ENCODE measurements around the gene IFNW1. TPM values are rescaled to one million over a fixed set of nuclear protein-coding genes. Genes with fewer than 3 reads are reported as not detected.

Gene IFNW1
- total and polyA plus RNA-seq, 7 experiments from 2014 or later: not detected

DNA sequence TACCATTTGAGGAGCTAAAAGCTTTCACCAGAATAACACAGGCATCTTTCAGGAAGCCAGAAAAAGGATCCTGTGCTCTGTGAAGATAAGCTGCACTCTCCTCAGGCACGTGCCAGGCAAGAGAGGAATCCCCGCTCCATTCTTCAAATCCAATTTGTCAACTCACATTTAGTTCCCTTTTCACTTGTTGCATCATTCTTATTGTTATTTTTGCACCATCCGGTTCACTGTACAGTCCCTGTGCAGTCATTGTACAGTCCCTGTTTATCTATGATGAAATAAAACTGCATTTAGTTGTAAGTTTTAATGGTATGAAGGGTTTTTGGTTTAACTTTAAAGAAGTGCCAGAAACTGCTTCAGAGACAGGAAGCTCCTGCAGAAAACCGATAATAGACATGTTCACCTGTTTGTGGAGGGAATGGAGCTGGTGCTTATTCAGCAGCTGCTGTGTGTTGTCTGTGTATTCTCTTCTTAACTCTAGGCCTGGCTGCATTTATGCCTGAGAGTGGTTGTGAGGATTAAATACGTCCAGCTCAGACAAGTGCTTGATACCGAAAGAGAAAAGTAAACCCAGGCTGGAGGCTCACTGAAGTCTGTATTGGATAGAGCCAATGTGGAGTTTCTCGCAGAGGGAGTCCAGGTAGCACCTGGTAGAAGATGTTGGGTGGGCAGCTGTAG, 22.4 kb downstream of the IFNW1 start:
- H3K36me3 ChIP-seq (ENCODE audit: control insufficient read depth in 2 of 3, insufficient read depth in 3 of 3, low read length in 3 of 3): no peaks in the 10 kb centered on the region
- no peaks in the 10 kb centered on the region for H3K9me3 ChIP-seq (ENCODE audit: control insufficient read depth in 2 of 3, low read length in 3 of 3)
- peaks cover 3 to 49% (median 12%) of the 10 kb centered on the region in 5 donors for H3K27me3 Mint-ChIP-seq
- intact Hi-C loops (cut with micrococcal nuclease): no loop called here
- ATAC-seq (peak; percentile 79), DNase-seq (no peak)
- H3K4me3 Mint-ChIP-seq: no peak overlapping the region
- H3K4me1 ChIP-seq (ENCODE audit: control insufficient read depth in 2 of 2, insufficient read depth in 2 of 2, low read length in 2 of 2): no peaks in the 10 kb centered on the region
- H3K4me1 Mint-ChIP-seq: peaks cover 0 to 4% (median 0%) of the 10 kb centered on the region in 7 donors
- ChIA-PET POLR2A (no interaction called here), CTCF (interaction anchor here (1.1 to 1.7 kb wide), 3 partner anchors 8 to 40 kb away, joined by 3 to 5 read pairs (median 3); no protein-coding TSS in a partner anchor)
- H3K4me3 ChIP-seq (ENCODE audit: low read length): no peak overlapping the region
- H3K27me3 ChIP-seq (ENCODE audit: control insufficient read depth in 2 of 2, insufficient read depth in 2 of 2, low read length in 2 of 2): no peaks in the 10 kb centered on the region
- H3K27ac Mint-ChIP-seq: no peak overlapping the region
- H3K27ac ChIP-seq (ENCODE audit: low read depth, low read length): no peak overlapping the region
- H3K9me3 Mint-ChIP-seq: no peaks in the 10 kb centered on the region
- H3K36me3 Mint-ChIP-seq: peaks cover 0 to 2% (median 0%) of the 10 kb centered on the region in 5 donors

DNA sequence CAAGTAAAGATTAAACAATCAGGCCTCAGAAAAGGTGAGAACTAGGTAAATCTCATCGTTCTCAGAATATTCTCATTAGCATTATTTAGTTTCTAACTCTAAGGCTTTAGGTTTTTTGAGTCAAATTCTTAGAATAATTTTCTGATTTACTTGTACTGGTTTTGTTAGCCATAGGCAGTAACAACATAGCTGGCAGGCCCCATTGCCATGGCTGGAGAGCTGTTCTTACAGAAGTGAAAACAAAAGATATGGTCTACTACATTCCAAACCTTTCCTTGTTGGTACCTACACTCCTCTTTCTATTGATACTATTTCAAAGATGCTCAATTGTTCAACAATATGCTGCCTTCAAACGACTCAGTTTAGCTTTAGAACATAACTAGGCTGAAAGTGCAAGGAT, 27.3 kb downstream of the IFNW1 start:
- Histone ChIP-seq H3K4me1 (ENCODE audit: control insufficient read depth in 2 of 2, insufficient read depth in 2 of 2, low read length in 2 of 2) (no peaks in the 10 kb centered on the region), H3K36me3 (ENCODE audit: control insufficient read depth in 2 of 3, insufficient read depth in 3 of 3, low read length in 3 of 3) (no peaks in the 10 kb centered on the region), H3K27ac (ENCODE audit: low read depth, low read length) (no peak overlapping the region), H3K9me3 (ENCODE audit: control insufficient read depth in 2 of 3, low read length in 3 of 3) (no peaks in the 10 kb centered on the region), H3K27me3 (ENCODE audit: control insufficient read depth in 2 of 2, insufficient read depth in 2 of 2, low read length in 2 of 2) (no peaks in the 10 kb centered on the region), H3K4me3 (ENCODE audit: low read length) (no peak overlapping the region)
- ATAC-seq: no peak
- Mint-ChIP-seq H3K36me3 (no peaks in the 10 kb centered on the region), H3K27ac (no peak overlapping the region), H3K27me3 (peaks cover 0 to 44% (median 5%) of the 10 kb centered on the region in 5 donors), H3K4me3 (no peak overlapping the region), H3K4me1 (peaks cover 0 to 3% (median 0%) of the 10 kb centered on the region in 7 donors), H3K9me3 (no peaks in the 10 kb centered on the region)
- intact Hi-C loops (cut with micrococcal nuclease): loop anchor here (5.0 kb wide), 4 partner anchors 157 to 1622 kb away; no protein-coding TSS in a partner anchor
- no peak for DNase-seq
- ChIA-PET POLR2A (no interaction called here), CTCF (no interaction called here)

DNA sequence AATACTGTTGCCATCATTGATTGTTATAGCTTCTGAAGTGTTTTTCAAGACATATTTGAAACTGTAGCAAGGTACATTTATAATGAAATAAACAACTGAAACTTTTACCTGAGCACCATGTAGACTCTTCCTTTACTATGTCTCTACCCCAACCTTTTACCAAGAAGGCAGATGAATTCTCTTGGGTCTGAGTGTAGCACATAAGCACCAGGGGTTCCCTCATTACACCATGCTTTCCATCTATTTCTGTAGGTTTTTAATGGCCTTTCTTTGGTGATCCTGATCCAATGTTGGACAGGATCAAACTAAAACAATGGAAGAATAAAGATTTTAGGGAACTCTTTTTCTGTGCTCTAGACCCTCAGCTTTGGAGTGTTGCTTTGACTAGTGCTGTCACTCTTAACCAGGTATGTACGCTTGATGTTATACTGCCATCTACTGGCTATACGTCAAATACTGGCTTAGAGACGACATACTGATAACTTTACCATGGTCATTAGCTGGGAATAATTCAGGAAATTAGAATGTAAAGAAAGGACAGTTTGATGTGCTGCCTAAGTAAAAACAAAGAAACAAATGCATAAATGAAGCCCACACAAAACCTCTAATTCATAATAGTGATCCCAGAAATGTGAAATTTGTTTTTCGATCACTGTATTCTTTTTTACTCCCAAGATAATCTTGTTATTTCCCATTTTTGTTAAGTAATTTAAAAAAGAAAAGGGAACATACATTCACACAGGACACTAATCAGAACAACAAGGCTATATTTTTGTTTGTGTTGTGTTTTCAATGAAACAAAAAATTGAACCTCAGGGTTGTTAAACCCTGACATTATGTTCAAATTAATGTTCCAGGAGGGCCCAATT, 30.7 kb downstream of the IFNW1 start:
- Mint-ChIP-seq H3K27ac (peak overlapping the region in 1 of 9 donors; percentile 51), H3K36me3 (no peaks in the 10 kb centered on the region), H3K27me3 (peaks cover 0 to 19% (median 0%) of the 10 kb centered on the region in 5 donors), H3K4me3 (no peak overlapping the region), H3K9me3 (no peaks in the 10 kb centered on the region), H3K4me1 (peaks cover 0 to 3% (median 0%) of the 10 kb centered on the region in 7 donors)
- intact Hi-C loops (cut with micrococcal nuclease): loop anchor here (1.0 to 5.0 kb wide), 17 partner anchors 33 to 1646 kb away; partner anchors contain the start of gene HACD4 (in 2 of the 2)
- no peaks in the 10 kb centered on the region for H3K9me3 ChIP-seq (ENCODE audit: control insufficient read depth in 2 of 3, low read length in 3 of 3)
- no peaks in the 10 kb centered on the region for H3K36me3 ChIP-seq (ENCODE audit: control insufficient read depth in 2 of 3, insufficient read depth in 3 of 3, low read length in 3 of 3)
- ChIA-PET CTCF (interaction anchor here (0.6 to 4.1 kb wide), 30 partner anchors 8 to 1643 kb away, joined by 3 to 34 read pairs (median 4); partner anchors contain the start of genes IFNB1 and MLLT3), POLR2A (interaction anchor here (0.6 to 1.2 kb wide), 3 partner anchors 32 to 645 kb away, joined by 3 to 4 read pairs (median 3); partner anchors contain the start of gene IFNB1)
- H3K4me3 ChIP-seq (ENCODE audit: low read length): no peak overlapping the region
- no peaks in the 10 kb centered on the region for H3K4me1 ChIP-seq (ENCODE audit: control insufficient read depth in 2 of 2, insufficient read depth in 2 of 2, low read length in 2 of 2)
- no peaks in the 10 kb centered on the region for H3K27me3 ChIP-seq (ENCODE audit: control insufficient read depth in 2 of 2, insufficient read depth in 2 of 2, low read length in 2 of 2)
- DNase-seq (peak in 7 of 9 donors; percentile 43 to 72 (median 62)), ATAC-seq (peak; percentile 92)
- no peak overlapping the region for H3K27ac ChIP-seq (ENCODE audit: low read depth, low read length)

DNA sequence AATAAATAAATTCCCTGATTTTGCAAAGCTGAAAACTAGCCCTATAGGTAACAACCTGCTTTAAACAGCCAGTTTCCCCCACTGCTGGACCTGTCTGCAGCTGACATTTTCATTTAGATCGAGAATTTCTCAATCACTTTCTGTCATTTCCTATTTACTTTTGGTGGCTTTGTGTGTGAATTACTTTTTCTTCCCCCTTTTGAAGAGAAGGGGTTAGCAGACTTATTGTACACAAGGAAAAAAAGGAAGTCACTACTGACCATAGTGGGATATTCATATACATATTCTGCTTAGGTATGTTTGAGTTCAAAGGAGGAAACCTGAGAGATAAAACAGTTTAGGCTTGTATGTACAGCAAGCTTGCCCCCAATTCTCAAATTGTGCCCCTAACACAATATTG, 36.8 kb downstream of the IFNW1 start:
- DNase-seq (no peak), ATAC-seq (peak; percentile 57)
- intact Hi-C loops (cut with micrococcal nuclease): no loop called here
- H3K36me3 ChIP-seq (ENCODE audit: control insufficient read depth in 2 of 3, insufficient read depth in 3 of 3, low read length in 3 of 3): no peaks in the 10 kb centered on the region
- Mint-ChIP-seq H3K27ac (no peak overlapping the region), H3K4me3 (no peak overlapping the region), H3K36me3 (no peaks in the 10 kb centered on the region), H3K9me3 (no peaks in the 10 kb centered on the region), H3K27me3 (peaks cover 3 to 21% (median 5%) of the 10 kb centered on the region in 5 donors), H3K4me1 (peaks cover 0 to 6% (median 4%) of the 10 kb centered on the region in 7 donors)
- no peaks in the 10 kb centered on the region for H3K27me3 ChIP-seq (ENCODE audit: control insufficient read depth in 2 of 2, insufficient read depth in 2 of 2, low read length in 2 of 2)
- H3K27ac ChIP-seq (ENCODE audit: low read depth, low read length): no peak overlapping the region
- H3K4me3 ChIP-seq (ENCODE audit: low read length): no peak overlapping the region
- H3K4me1 ChIP-seq (ENCODE audit: control insufficient read depth in 2 of 2, insufficient read depth in 2 of 2, low read length in 2 of 2): no peaks in the 10 kb centered on the region
- ChIA-PET CTCF (interaction anchor here (1.1 to 1.2 kb wide), 2 partner anchors 26 to 219 kb away, joined by 3 to 4 read pairs; no protein-coding TSS in a partner anchor), POLR2A (no interaction called here)
- H3K9me3 ChIP-seq (ENCODE audit: control insufficient read depth in 2 of 3, low read length in 3 of 3): no peaks in the 10 kb centered on the region

DNA sequence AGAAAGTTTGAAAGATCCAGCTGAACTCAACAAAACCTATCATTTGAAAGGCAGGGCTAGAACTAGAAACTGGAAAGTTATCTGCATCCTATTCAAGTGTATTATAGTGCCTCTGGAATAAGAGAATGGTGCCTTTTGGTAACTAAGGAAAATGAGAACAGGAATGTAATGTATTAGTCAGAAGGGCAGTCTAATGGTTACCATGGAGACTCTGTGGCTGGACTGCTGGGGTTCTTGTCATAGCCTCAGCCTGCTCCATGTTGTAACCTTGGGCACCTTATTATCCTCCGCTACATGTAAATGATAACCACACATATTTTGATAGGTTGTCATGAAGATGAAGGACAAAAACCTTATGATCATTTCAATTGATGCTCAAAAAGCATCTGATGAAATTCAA, 39.3 kb downstream of the IFNW1 start:
- POLR2A ChIA-PET: interaction anchor here (0.7 kb wide), 1 partner anchor 742 kb away, joined by 4 read pairs; no protein-coding TSS in a partner anchor

DNA sequence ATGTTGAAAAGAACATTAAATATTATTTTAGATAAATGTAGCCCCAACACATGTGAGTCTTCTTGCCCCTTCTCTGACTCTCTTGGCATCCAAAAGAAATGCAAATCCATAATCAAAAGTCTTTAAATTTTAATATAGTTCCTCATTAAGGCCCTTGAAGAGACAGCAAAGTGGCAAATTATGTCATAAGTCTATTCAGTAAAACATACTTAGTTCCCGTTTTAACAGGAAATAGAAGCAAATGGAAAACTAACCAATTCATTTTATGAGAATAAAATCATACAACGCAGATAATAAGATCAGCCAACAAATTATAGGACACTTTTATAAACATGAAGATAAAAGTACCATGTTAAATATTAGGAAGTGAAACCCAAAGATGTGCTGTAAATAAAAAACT, 43.8 kb downstream of the IFNW1 start:
- ATAC-seq (no peak), DNase-seq (no peak)
- H3K27me3 Mint-ChIP-seq: peaks cover 0 to 8% (median 0%) of the 10 kb centered on the region in 5 donors
- no peak overlapping the region for H3K27ac Mint-ChIP-seq
- peaks cover 0 to 2% (median 0%) of the 10 kb centered on the region in 5 donors for H3K36me3 Mint-ChIP-seq
- Histone ChIP-seq H3K4me1 (ENCODE audit: control insufficient read depth in 2 of 2, insufficient read depth in 2 of 2, low read length in 2 of 2) (peaks cover 15 to 17% of the 10 kb centered on the region in 2 donors), H3K36me3 (ENCODE audit: control insufficient read depth in 2 of 3, insufficient read depth in 3 of 3, low read length in 3 of 3) (no peaks in the 10 kb centered on the region), H3K4me3 (ENCODE audit: low read length) (no peak overlapping the region), H3K9me3 (ENCODE audit: control insufficient read depth in 2 of 3, low read length in 3 of 3) (no peaks in the 10 kb centered on the region), H3K27ac (ENCODE audit: low read depth, low read length) (no peak overlapping the region), H3K27me3 (ENCODE audit: control insufficient read depth in 2 of 2, insufficient read depth in 2 of 2, low read length in 2 of 2) (no peaks in the 10 kb centered on the region)
- intact Hi-C loops (cut with micrococcal nuclease): loop anchor here (5.0 kb wide), 2 partner anchors 66 to 476 kb away; partner anchors contain the start of genes HACD4 (in 1 of the 2) and MLLT3 (in 1 of the 2)
- H3K4me1 Mint-ChIP-seq: peaks cover 17 to 32% (median 27%) of the 10 kb centered on the region in 7 donors
- POLR2A ChIA-PET: no interaction called here
- peaks cover 0 to 5% (median 0%) of the 10 kb centered on the region in 11 donors for H3K9me3 Mint-ChIP-seq
- CTCF ChIA-PET: interaction anchor here (1.1 kb wide), 1 partner anchor 11 kb away, joined by 3 read pairs; no protein-coding TSS in a partner anchor
- H3K4me3 Mint-ChIP-seq: no peak overlapping the region

More for the DNA sequence above, 39.3 kb downstream of the IFNW1 start:
- CTCF ChIA-PET: interaction anchor here (1.5 kb wide), 1 partner anchor 9 kb away, joined by 3 read pairs; no protein-coding TSS in a partner anchor
- Mint-ChIP-seq H3K36me3 (peaks cover 0 to 2% (median 0%) of the 10 kb centered on the region in 5 donors), H3K27me3 (peaks cover 3 to 19% (median 5%) of the 10 kb centered on the region in 5 donors), H3K4me3 (no peak overlapping the region), H3K9me3 (no peaks in the 10 kb centered on the region), H3K27ac (no peak overlapping the region), H3K4me1 (peaks cover 6 to 9% (median 8%) of the 10 kb centered on the region in 7 donors)
- intact Hi-C loops (cut with micrococcal nuclease): no loop called here
- Histone ChIP-seq H3K4me3 (ENCODE audit: low read length) (no peak overlapping the region), H3K27me3 (ENCODE audit: control insufficient read depth in 2 of 2, insufficient read depth in 2 of 2, low read length in 2 of 2) (no peaks in the 10 kb centered on the region), H3K9me3 (ENCODE audit: control insufficient read depth in 2 of 3, low read length in 3 of 3) (no peaks in the 10 kb centered on the region), H3K36me3 (ENCODE audit: control insufficient read depth in 2 of 3, insufficient read depth in 3 of 3, low read length in 3 of 3) (no peaks in the 10 kb centered on the region), H3K27ac (ENCODE audit: low read depth, low read length) (no peak overlapping the region), H3K4me1 (ENCODE audit: control insufficient read depth in 2 of 2, insufficient read depth in 2 of 2, low read length in 2 of 2) (peaks cover 2 to 3% of the 10 kb centered on the region in 2 donors)
- no peak for DNase-seq
- ATAC-seq: no peak

Measured in naive thymus-derived CD4-positive, alpha-beta T cell (primary cell).